GM12891 (cell line): ENCODE measurements around the gene PDE1A.
"Not testable (repeated sequence)": the region's sequence is repeated elsewhere in the genome, so short reads cannot be mapped to it uniquely, and the experiment has no call there.

Experiments
- DNase-seq: peaks from one replicate; pipeline ENCODE4 v3.0.0; 2011; ENCODE audit warnings: low spot score; ENCODE audit not compliant: insufficient read length
- FAIRE-seq: peaks from 2 replicates; lab custom pipeline; 2011; peaks lifted over from hg19 to GRCh38; lab: Jason Lieb, UNC
- PAX5 ChIP-seq: IDR thresholded peaks from 2 replicates; pipeline ENCODE4 v1.6.1; 2011; ENCODE audit warnings: low read length, moderate library complexity, mild to moderate bottlenecking; ENCODE audit not compliant: insufficient read depth, severe bottlenecking
- POLR2A ChIP-seq: IDR thresholded peaks from 2 replicates; pipeline ENCODE4 v1.6.1; 2011; ENCODE audit warnings: low read depth, low read length, control low read depth
- POLR2AphosphoS5 ChIP-seq: IDR thresholded peaks from 2 replicates; pipeline ENCODE4 v1.6.1; 2011; ENCODE audit warnings: low read depth, low read length, control low read depth
- POU2F2 ChIP-seq: IDR thresholded peaks from 2 replicates; pipeline ENCODE4 v1.6.1; 2011; ENCODE audit warnings: low read depth, mild to moderate bottlenecking, control low read depth, low read length, moderate library complexity
- SPI1 ChIP-seq: IDR thresholded peaks from 2 replicates; pipeline ENCODE4 v1.6.1; 2011; ENCODE audit warnings: low read depth, low read length, control low read depth
- TAF1 ChIP-seq: IDR thresholded peaks from 2 replicates; pipeline ENCODE4 v1.6.1; 2011; ENCODE audit warnings: low read depth, low read length, control low read depth

PDE1A gene

DNA sequence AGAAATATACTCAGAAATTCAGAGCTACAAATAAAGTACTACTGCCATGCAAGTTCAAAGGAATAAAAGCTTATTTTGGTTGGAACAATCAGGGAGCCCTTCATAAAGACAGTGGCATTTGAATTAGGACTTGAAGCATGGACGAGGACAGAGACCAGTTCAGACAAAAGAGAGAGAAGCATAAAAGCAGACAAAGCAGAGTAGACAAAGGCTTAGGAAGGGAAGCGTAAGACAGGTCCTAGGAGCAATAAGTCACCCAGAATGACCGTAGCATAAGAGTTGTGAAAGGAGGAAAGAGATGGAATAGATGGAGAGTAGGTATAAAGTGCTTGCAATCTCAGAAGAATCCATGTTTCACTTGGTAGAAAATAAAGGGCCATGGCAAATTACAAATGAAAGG is 14.0 kb downstream of the PDE1A start:
- FAIRE-seq: no peak
- TF ChIP-seq TAF1 (no peak), POU2F2 (no peak), SPI1 (no peak), POLR2AphosphoS5 (no peak), PAX5 (no peak), POLR2A (no peak)
- no peak for DNase-seq

DNA sequence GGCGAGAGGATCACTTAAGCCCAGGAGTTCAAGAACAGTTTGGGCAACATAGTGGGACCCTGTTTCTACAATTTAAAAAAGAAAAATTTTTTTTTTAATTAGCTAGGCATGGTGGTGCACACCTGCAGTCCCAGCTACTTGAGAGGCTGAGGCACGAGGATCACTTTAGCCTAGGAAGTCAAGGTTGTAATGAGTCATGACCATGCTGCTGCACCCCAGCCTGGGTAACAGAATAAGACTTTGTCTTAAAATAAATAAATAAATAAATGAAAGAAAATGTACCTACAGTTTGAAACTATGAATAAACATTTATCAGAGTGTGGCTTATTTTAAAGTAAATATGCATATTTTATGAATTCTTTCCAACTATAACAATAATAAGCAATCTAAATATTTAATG is 16.7 kb downstream of the PDE1A start:
- FAIRE-seq (no peak), DNase-seq (no peak)

DNA sequence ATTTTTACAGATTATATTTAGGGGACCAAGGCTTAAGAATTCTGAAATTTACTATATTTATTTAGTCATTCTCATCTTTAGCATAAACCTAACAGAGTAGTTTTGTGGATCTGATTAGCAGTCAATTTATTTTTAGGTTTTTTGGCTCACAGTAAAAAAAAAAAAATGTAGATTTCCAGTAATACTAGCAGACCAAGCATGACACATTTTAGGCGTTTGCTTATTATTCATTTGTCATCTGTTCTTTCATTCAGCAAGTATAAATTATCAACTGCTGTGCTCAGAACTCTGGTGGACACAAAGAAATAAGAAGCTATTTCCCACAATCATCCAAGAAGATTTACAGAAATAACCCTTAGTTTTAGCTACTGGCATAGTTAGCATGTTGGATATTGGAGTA is 20.6 kb downstream of the PDE1A start:
- DNase-seq (no peak), FAIRE-seq (no peak)
- TF ChIP-seq PAX5 (no peak), TAF1 (no peak), POLR2AphosphoS5 (no peak), POU2F2 (no peak), POLR2A (no peak), SPI1 (no peak)

More for the DNA sequence above, 16.7 kb downstream of the PDE1A start:
- no peak for TF ChIP-seq POU2F2
- TF ChIP-seq POLR2AphosphoS5: no peak
- no peak for TF ChIP-seq TAF1
- TF ChIP-seq PAX5: no peak
- no peak for TF ChIP-seq SPI1
- no peak for TF ChIP-seq POLR2A

DNA sequence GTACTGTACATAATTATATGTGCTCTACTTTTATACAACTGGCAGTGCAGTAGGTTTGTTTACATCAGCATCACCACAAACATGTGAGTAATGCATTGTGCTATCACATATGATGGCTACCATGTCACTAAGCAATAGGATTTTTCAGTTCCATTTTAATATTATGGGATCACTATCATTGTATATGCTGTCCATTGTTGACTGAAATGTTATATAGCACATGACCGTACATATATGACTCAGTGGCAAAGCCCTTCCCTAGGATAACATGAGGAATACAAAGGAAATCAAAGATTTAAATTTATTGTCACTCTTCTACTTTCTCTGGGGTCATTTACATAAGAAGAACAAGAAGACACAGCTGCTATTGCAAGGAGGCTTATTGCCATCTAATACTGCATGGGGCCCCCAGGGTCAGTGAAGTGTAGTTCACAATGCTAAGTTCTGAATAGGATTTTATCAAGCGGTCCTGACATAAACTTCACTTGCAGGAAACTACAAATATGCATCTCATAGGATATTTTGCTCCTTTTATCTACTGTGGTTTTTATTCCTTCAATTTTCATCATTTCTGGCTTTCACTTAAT is 21.8 kb downstream of the PDE1A start:
- no peak for FAIRE-seq
- DNase-seq: no peak
- TF ChIP-seq POLR2A (no peak), POLR2AphosphoS5 (no peak), SPI1 (no peak), PAX5 (no peak), TAF1 (no peak), POU2F2 (no peak)

DNA sequence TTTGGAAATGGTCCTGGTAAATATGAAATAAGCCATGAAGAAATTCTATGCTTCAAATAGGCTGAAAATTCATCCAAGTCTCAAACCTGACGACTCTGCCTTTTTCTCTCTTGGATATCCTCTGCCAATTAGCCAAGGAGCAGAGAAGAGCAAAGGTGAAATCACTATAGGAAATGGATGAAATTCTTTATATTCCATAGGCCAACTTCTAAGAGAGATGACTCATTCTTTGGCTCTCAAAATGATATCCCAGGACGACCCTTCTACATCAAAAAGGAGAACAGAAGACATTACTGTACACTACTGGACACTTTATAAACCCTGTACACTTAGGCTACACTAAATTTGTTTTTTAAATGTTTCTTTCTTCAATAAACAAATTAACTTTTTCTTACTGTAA is 22.7 kb downstream of the PDE1A start:
- FAIRE-seq (no peak), DNase-seq (no peak)
- TF ChIP-seq TAF1 (no peak), POLR2A (no peak), POLR2AphosphoS5 (no peak), POU2F2 (no peak), SPI1 (no peak), PAX5 (no peak)

DNA sequence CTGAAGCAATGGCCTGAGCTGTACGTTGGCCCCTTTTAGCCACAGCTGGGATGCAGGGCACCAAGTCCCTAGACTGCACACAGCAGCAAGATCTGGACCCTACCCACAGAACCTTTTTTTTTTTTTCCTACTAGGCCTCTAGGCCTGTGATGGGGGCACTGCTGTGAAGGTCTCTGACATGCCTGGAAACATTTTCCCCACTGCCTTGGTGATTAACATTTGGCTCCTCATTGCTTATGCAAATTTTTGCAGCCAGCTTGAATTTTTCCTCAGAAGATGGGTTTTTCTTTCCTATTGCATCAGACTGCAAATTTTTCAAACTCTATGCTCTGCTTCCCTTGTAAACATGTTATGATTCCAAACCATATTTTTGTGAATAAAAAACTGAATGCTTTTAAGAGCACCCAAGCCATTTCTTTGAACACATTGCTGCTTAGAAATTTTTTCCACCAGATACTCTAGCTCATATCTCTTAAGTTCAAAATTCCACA is 33.5 kb downstream of the PDE1A start:
- DNase-seq: no peak
- no peak for FAIRE-seq
- TF ChIP-seq PAX5: no peak
- no peak for TF ChIP-seq SPI1
- TF ChIP-seq TAF1: no peak
- no peak for TF ChIP-seq POLR2AphosphoS5
- no peak for TF ChIP-seq POLR2A
- no peak for TF ChIP-seq POU2F2

DNA sequence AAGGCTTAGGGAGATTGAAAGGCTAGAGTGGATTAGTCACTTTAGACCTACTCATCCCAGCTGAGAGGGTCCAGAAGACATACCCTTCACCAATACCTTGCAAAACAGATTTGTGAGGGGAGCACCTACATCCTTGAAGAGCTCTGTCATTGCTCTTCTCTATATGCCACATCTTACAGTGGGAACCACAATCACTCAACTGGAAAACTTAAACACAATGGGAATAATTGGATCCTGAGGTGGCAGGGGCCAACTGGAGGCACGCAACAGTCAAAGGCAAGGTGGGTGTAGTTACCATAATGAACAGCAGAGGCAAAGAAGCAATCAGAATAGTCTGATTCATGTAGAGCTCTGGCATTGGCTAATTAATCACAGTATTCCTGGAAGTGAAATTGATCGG is 35.4 kb downstream of the PDE1A start:
- TF ChIP-seq POLR2A: no peak
- no peak for TF ChIP-seq POU2F2
- TF ChIP-seq TAF1: no peak
- no peak for TF ChIP-seq SPI1
- no peak for TF ChIP-seq POLR2AphosphoS5
- no peak for FAIRE-seq

DNA sequence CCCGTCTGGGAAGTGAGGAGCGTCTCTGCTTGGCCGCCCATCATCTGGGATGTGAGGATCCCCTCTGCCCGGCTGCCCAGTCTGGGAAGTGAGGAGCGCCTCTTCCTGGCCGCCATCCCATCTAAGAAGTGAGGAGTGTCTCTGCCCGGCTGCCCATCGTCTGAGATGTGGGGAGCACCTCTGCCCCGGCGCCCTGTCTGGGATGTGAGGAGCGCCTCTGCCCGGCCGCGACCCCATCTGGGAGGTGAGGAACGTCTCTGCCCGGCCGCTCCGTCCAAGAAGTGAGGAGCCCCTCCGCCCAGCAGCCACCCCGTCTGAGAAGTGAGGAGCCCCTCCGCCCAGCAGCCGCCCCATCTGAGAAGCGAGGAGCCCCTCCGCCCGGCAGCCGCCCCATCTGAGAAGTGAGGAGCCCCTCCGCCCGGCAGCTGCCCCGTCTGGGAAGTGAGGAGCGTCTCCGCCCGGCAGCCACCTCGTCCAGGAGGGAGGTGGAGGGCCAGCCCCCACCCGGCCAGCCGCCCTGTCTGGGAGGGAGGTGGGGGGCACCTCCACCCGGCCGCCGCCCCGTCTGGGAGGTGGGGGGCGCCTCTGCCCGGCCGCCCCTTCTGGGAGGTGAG is 40.5 kb downstream of the PDE1A start:
- not testable (repeated sequence) for FAIRE-seq, DNase-seq

More for the DNA sequence above, 35.4 kb downstream of the PDE1A start:
- DNase-seq: no peak

DNA sequence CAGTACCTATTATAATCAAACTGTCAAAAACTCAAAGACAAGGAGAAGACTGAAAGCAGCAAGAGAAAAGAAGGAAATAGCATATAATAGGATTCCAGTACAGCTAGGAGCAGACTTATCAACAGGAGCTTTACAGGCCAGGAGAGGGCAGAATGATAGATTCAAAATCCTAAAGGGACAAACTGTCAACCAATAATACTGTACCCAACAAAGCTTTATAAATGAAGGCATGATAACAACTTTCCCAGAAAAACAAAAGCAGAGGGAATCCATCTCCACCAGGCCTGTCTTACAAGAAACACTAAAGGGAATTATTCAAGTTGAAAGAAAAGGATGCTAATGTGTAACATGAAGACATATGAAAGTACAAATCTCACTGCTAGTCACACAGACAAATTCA is 42.0 kb downstream of the PDE1A start:
- FAIRE-seq: no peak
- TF ChIP-seq PAX5: no peak
- no peak for TF ChIP-seq SPI1
- no peak for TF ChIP-seq POLR2A
- no peak for TF ChIP-seq TAF1
- TF ChIP-seq POLR2AphosphoS5: no peak
- no peak for TF ChIP-seq POU2F2
- DNase-seq: no peak

DNA sequence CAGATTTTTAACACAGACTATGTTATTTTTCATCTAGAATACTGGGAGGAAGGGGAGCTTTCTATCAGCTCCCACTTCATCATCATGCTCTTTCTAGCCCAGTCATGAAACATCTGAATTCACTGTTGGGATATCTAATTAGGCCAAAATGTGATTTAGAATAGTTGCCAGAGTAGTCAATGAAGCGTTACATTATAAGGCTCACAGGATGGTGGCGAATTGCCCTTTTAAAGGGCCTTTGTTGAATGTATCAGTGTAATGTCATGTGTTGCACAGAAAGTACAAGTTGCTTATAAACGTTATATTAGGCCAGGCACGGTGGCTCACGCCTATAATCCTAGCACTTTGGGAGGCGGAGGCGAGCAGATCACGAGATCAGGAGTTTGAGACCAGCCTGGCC is 45.6 kb downstream of the PDE1A start:
- no peak for TF ChIP-seq POU2F2
- TF ChIP-seq PAX5: no peak
- TF ChIP-seq TAF1: no peak
- TF ChIP-seq POLR2AphosphoS5: no peak
- TF ChIP-seq POLR2A: no peak
- no peak for TF ChIP-seq SPI1
- FAIRE-seq: no peak
- no peak for DNase-seq
